Neuronal stem cell (in vitro differentiated cells): Measurements from ENCODE around the gene PSKH1.
"Not testable (repeated sequence)": the region's sequence is repeated elsewhere in the genome, so short reads cannot be mapped to it uniquely, and the experiment has no call there.

Experiments used
- DNase-seq: peaks from one replicate; pipeline ENCODE4 v3.0.0-alpha.2; 2013; ENCODE audit warnings: low spot score
- H2AFZ ChIP-seq: one replicate; pipeline ENCODE4 v1.6.1; 2013; ENCODE audit warnings: mild to moderate bottlenecking, low read length, inconsistent platforms
- H2AK5ac ChIP-seq: 2 replicates; pipeline ENCODE4 v1.6.1; 2013; ENCODE audit warnings: low read depth, mild to moderate bottlenecking, inconsistent platforms, low read length, moderate library complexity, mixed read lengths
- H2BK120ac ChIP-seq: 2 replicates; pipeline ENCODE4 v1.6.1; 2013; ENCODE audit warnings: low read depth, mild to moderate bottlenecking, inconsistent platforms, low read length, moderate library complexity, mixed read lengths
- H2BK12ac ChIP-seq: one replicate; pipeline ENCODE4 v1.6.1; 2013; ENCODE audit warnings: low read length, inconsistent platforms
- H2BK15ac ChIP-seq: 2 replicates; pipeline ENCODE4 v1.6.1; 2013; ENCODE audit warnings: mild to moderate bottlenecking, low read length, inconsistent platforms, mixed read lengths
- H2BK5ac ChIP-seq: one replicate; pipeline ENCODE4 v1.6.1; 2013; ENCODE audit warnings: inconsistent platforms, mild to moderate bottlenecking, low read length, moderate library complexity
- H3K14ac ChIP-seq: one replicate; pipeline ENCODE4 v1.6.1; 2013; ENCODE audit warnings: low read length, inconsistent platforms
- H3K18ac ChIP-seq: 2 replicates; pipeline ENCODE4 v1.6.1; 2013; ENCODE audit warnings: low read length, inconsistent platforms
- H3K23ac ChIP-seq: 2 replicates; pipeline ENCODE4 v1.6.1; 2013; ENCODE audit warnings: low read depth, mild to moderate bottlenecking, mixed read lengths, low read length, inconsistent platforms; ENCODE audit not compliant: poor library complexity
- H3K27ac ChIP-seq: replicated peaks from 3 replicates; pipeline ENCODE4 v1.5.1; 2013; ENCODE audit warnings: low read length, inconsistent platforms
- H3K27me3 ChIP-seq, 3 experiments: 2 replicates each; pipeline ENCODE4 v1.6.1; 2013; ENCODE audit warnings: low read length in 3 of 3, mild to moderate bottlenecking in 2 of 3, inconsistent platforms in 1 of 3, low read depth in 1 of 3, mixed read lengths in 1 of 3, moderate library complexity in 1 of 3; ENCODE audit not compliant: control insufficient read depth in 3 of 3, insufficient read depth in 3 of 3
- H3K36me3 ChIP-seq, 2 donors: replicated peaks in 1 of 2; 2 replicates each; pipeline ENCODE4 v1.6.1; 2013; ENCODE audit warnings: low read length in 2 of 2; ENCODE audit not compliant: control insufficient read depth in 2 of 2, insufficient read depth in 2 of 2
- H3K4ac ChIP-seq: 2 replicates; pipeline ENCODE4 v1.6.1; 2013; ENCODE audit warnings: inconsistent platforms, mild to moderate bottlenecking, low read length, moderate library complexity
- H3K4me1 ChIP-seq, 2 donors: 1 replicate in 1 of 2; 2 replicates in 1 of 2; pipeline ENCODE4 v1.6.1; 2013; ENCODE audit warnings: low read length in 2 of 2, low read depth in 1 of 2; ENCODE audit not compliant: control insufficient read depth in 2 of 2, insufficient read depth in 1 of 2
- H3K4me2 ChIP-seq: one replicate; pipeline ENCODE4 v1.6.1; 2013; ENCODE audit warnings: mild to moderate bottlenecking, low read length, inconsistent platforms; ENCODE audit not compliant: insufficient read depth, poor library complexity, severe bottlenecking
- H3K4me3 ChIP-seq, 2 donors: 2 replicates each; pipeline ENCODE4 v1.5.1; 2013; ENCODE audit warnings: low read length in 2 of 2, mild to moderate bottlenecking in 2 of 2, inconsistent platforms in 1 of 2, moderate library complexity in 1 of 2
- H3K79me1 ChIP-seq: one replicate; pipeline ENCODE4 v1.6.1; 2013; ENCODE audit warnings: low read depth, mild to moderate bottlenecking, inconsistent platforms, low read length, moderate library complexity
- H3K9ac ChIP-seq: one replicate; pipeline ENCODE4 v1.6.1; 2013; ENCODE audit warnings: mild to moderate bottlenecking, low read depth, low read length, inconsistent platforms; ENCODE audit not compliant: poor library complexity
- H3K9me3 ChIP-seq, 2 donors: replicated peaks in 1 of 2; 2 replicates each; pipeline versions ENCODE3 to v1.6.1; 2013; ENCODE audit warnings: low read length in 2 of 2, mild to moderate bottlenecking in 2 of 2, inconsistent platforms in 1 of 2, low read depth in 1 of 2, mixed read lengths in 1 of 2, moderate library complexity in 1 of 2; ENCODE audit not compliant: control insufficient read depth in 2 of 2, insufficient read depth in 1 of 2
- H4K8ac ChIP-seq: one replicate; pipeline ENCODE4 v1.6.1; 2013; ENCODE audit warnings: low read depth, mild to moderate bottlenecking, inconsistent platforms, low read length, moderate library complexity
- H4K91ac ChIP-seq: one replicate; pipeline ENCODE4 v1.6.1; 2013; ENCODE audit warnings: low read length, low read depth, mild to moderate bottlenecking, inconsistent platforms; ENCODE audit not compliant: poor library complexity
- WGBS, 2 donors: extraction: QIAGEN DNeasy Blood & Tissue Kit; methylation state at CpG; one replicate each; pipeline ENCODE4 v1.1.7; 2013; ENCODE audit warnings: missing lambda C conversion rate in 2 of 2, mixed read lengths in 1 of 2; ENCODE audit not compliant: insufficient read length in 2 of 2, insufficient replicate concordance in 1 of 2; ENCODE audit errors: extremely low coverage in 2 of 2; 5-methylcytosine and 5-hydroxymethylcytosine counted together

Gene PSKH1

DNA sequence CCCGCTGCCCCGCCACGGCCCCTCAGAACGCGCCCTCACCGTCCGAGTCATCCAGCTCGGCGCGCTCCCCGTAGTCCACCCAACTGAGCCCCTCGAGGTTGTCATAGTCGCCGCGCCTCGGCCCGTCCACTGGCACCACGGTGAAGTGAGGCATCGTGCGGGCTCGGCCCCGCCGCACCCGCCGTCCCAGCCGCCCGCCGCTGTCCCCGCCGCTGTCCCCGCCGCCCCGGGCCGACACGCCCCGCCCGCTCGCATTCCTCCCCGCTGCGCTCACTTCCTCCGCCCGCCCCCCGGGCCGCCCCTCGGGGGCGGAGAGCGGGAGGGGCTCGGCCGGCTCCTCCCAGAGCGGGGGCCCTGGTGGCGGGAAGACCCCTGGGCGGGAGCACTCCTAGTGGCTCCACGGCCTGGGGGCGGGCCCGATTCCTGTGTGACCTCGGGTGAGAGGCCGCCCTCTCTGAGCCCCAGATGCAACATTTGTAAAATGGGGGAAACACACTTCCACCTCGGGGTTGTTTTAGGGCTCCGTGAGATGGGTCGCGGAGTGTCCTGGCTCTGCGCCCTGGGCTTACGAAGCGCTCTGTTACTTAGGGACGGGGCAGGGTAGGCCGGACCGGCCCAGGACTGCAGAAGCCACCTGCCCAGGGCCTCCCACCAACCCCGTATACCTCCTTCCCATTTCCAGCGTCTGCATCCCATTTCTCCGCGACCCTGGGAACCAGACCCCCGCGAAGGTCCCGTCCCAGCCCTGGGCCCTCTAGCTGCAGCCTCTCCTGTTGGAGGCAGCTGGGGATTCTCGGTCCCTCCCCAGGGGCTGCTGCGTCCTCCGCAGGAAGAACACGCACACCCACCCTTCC lies 75.6 kb downstream of the PSKH1 start, which contains the start of gene SLC12A4:
TSS of gene SLC12A4 (minus strand) at position 238 of the 854 bp plus-strand sequence. CDS start at position 154, 84 bp downstream.
- peak within 1 kb of the TSS; percentile 78 for H2BK12ac ChIP-seq
- H3K27me3 ChIP-seq: no peaks in the 10 kb centered on the region
- peak within 1 kb of the TSS; percentile 86 for H3K4ac ChIP-seq
- H3K9ac ChIP-seq: peak within 1 kb of the TSS; percentile 86
- peak within 1 kb of the TSS; percentile 82 for H4K91ac ChIP-seq
- H2BK5ac ChIP-seq: no peak within 1 kb of the TSS
- H3K27ac ChIP-seq: peak within 1 kb of the TSS; percentile 33
- H3K79me1 ChIP-seq: peaks cover 11% of the 10 kb centered on the region
- WGBS, 2 donors: no CpG with 5 or more reads among the region's 78 CpGs
- H3K4me2 ChIP-seq: peak within 1 kb of the TSS; percentile 74
- H3K14ac ChIP-seq: peak within 1 kb of the TSS; percentile 32
- peaks cover under 1 to 5% of the 10 kb centered on the region in 2 donors for H3K36me3 ChIP-seq
- H2BK15ac ChIP-seq: peak within 1 kb of the TSS; percentile 98
- H3K4me1 ChIP-seq: peaks cover 20 to 28% of the 10 kb centered on the region in 2 donors
- peak; percentile 64 for DNase-seq
- peak within 1 kb of the TSS; percentile 84 for H4K8ac ChIP-seq
- no peaks in the 10 kb centered on the region for H3K9me3 ChIP-seq
- H2AK5ac ChIP-seq: peak within 1 kb of the TSS; percentile 92
- H2BK120ac ChIP-seq: peak within 1 kb of the TSS; percentile 96
- H3K18ac ChIP-seq: peak within 1 kb of the TSS; percentile 97
- peak within 1 kb of the TSS; percentile 90 for H2AFZ ChIP-seq
- H3K4me3 ChIP-seq: peak within 1 kb of the TSS; percentile 53 to 96
- H3K23ac ChIP-seq: peak within 1 kb of the TSS; percentile 94

GRCh38 chr16:67969254-67970039 lies 76.4 kb downstream of the PSKH1 start:
- Histone ChIP-seq H3K23ac (peak overlapping the region; percentile 94), H2AK5ac (peak overlapping the region; percentile 92), H3K4me1 (peaks cover 20 to 27% of the 10 kb centered on the region in 2 donors), H2AFZ (peak overlapping the region; percentile 90), H3K79me1 (peaks cover 6% of the 10 kb centered on the region), H3K4me2 (peak overlapping the region; percentile 74), H3K27me3 (no peaks in the 10 kb centered on the region), H4K91ac (peak overlapping the region; percentile 82), H4K8ac (no peak overlapping the region), H3K4me3 (peak overlapping the region; percentile 53 to 78), H3K9me3 (no peaks in the 10 kb centered on the region), H3K36me3 (peaks cover 0 to 1% of the 10 kb centered on the region in 2 donors), H3K14ac (no peak overlapping the region), H2BK15ac (peak overlapping the region; percentile 98), H3K27ac (peak overlapping the region; percentile 48), H3K4ac (peak overlapping the region; percentile 86), H3K18ac (peak overlapping the region; percentile 94), H2BK5ac (no peak overlapping the region), H2BK12ac (no peak overlapping the region), H2BK120ac (peak overlapping the region; percentile 96), H3K9ac (peak overlapping the region; percentile 72)
- peak; percentile 24 for DNase-seq
- WGBS, 2 donors: no CpG with 5 or more reads among the region's 40 CpGs

- no peak overlapping the region for H3K4me2 ChIP-seq
- H4K8ac ChIP-seq: no peak overlapping the region
- peaks cover 6% of the 10 kb centered on the region for H3K79me1 ChIP-seq
- H3K9ac ChIP-seq: no peak overlapping the region
- no peaks in the 10 kb centered on the region for H3K9me3 ChIP-seq
- H2BK5ac ChIP-seq: no peak overlapping the region
- no peak overlapping the region for H4K91ac ChIP-seq
- no peak overlapping the region for H3K27ac ChIP-seq
- no peak overlapping the region for H3K18ac ChIP-seq
- no peak overlapping the region for H2AK5ac ChIP-seq
- peak overlapping the region; percentile 75 for H2BK12ac ChIP-seq
- H3K23ac ChIP-seq: no peak overlapping the region
- no peak for DNase-seq
- H3K14ac ChIP-seq: no peak overlapping the region
- H3K27me3 ChIP-seq: no peaks in the 10 kb centered on the region
- no peak overlapping the region for H3K4me3 ChIP-seq
- H3K4ac ChIP-seq: no peak overlapping the region
- H2BK120ac ChIP-seq: no peak overlapping the region
- H3K4me1 ChIP-seq: peaks cover 16 to 18% of the 10 kb centered on the region in 2 donors
- no peak overlapping the region for H2AFZ ChIP-seq
- no CpG with 5 or more reads among the region's 9 CpGs for WGBS, 2 donors
- H3K36me3 ChIP-seq: no peaks in the 10 kb centered on the region
- peak overlapping the region; percentile 55 for H2BK15ac ChIP-seq
Measured at GRCh38 chr16:67971111-67971510, 78.1 kb downstream of the PSKH1 start.

GRCh38 chr16:67972285-67972684 lies 79.2 kb downstream of the PSKH1 start:
- not testable (repeated sequence) for H2BK120ac ChIP-seq, H3K4ac ChIP-seq, H3K23ac ChIP-seq, H4K8ac ChIP-seq, H3K4me2 ChIP-seq, H3K4me1 ChIP-seq, H3K27ac ChIP-seq, DNase-seq, H3K9me3 ChIP-seq, H4K91ac ChIP-seq, H2BK5ac ChIP-seq, H3K27me3 ChIP-seq, H3K9ac ChIP-seq, H2AFZ ChIP-seq, H3K36me3 ChIP-seq, H2BK12ac ChIP-seq, H3K18ac ChIP-seq, H3K14ac ChIP-seq, H2BK15ac ChIP-seq, H3K79me1 ChIP-seq, H3K4me3 ChIP-seq, H2AK5ac ChIP-seq
- WGBS, 2 donors: no CpG with 5 or more reads among the region's 7 CpGs
